Adrenal gland (tissue), 5 donors: Measurements from ENCODE around the gene SLC22A4.

Experiments
- CTCF ChIP-seq, 6 experiments: fragments of 450-650 bp in 4 of 6; fragments of 200-600 bp in 2 of 6; sonication (generic) in 1 of 6; IDR thresholded peaks; 1 replicate in 5 of 6; 2 replicates in 1 of 6; pipeline versions ENCODE4 v1.5.1 to v1.8.0; 2016 to 2021; ENCODE audit warnings: antibody characterized with exemption in 6 of 6, mild to moderate bottlenecking in 2 of 6, moderate library complexity in 1 of 6
- POLR2A ChIP-seq, 2 donors: fragments of 450-650 bp; IDR thresholded peaks; one replicate each; pipeline ENCODE4 v1.6.1; 2017; ENCODE audit warnings: antibody characterized with exemption in 2 of 2, mild to moderate bottlenecking in 2 of 2, moderate library complexity in 1 of 2
- donor health status: DM: no; HTN: no; CAD: no.

GRCh38 chr5:132384506-132385050 is 90.4 kb downstream of the SLC22A4 start:
- TF ChIP-seq CTCF (IDR thresholded peaks at IDR 0.05), result no peak
- TF ChIP-seq POLR2A (IDR thresholded peaks at IDR 0.05), result no peak
